Tibial nerve (tissue), 4 donors: Measurements from ENCODE around the gene SMIM34.
"Not testable (repeated sequence)": the region's sequence is repeated elsewhere in the genome, so short reads cannot be mapped to it uniquely, and the experiment has no call there.

ENCODE experiments used
- CTCF ChIP-seq, 5 experiments: fragments of 200-600 bp in 3 of 5; fragments of 450-650 bp in 2 of 5; sonication (generic) in 3 of 5; IDR thresholded peaks; one replicate each; pipeline ENCODE4 v1.5.1; 2016 to 2019; ENCODE audit warnings: antibody characterized with exemption in 5 of 5, mild to moderate bottlenecking in 3 of 5, moderate library complexity in 2 of 5
- EP300 ChIP-seq, 2 donors: sonication (generic); formaldehyde crosslinking; IDR thresholded peaks; one replicate each; pipeline ENCODE4 v1.6.1; 2017; ENCODE audit warnings: antibody characterized with exemption in 2 of 2, mild to moderate bottlenecking in 1 of 2
- POLR2A ChIP-seq, 2 donors: fragments of 450-650 bp; IDR thresholded peaks; one replicate each; pipeline ENCODE4 v1.6.1; 2017; ENCODE audit warnings: antibody characterized with exemption in 2 of 2, mild to moderate bottlenecking in 2 of 2, moderate library complexity in 2 of 2

GRCh38 chr21:34423805-34424204 is at the start of gene SMIM34:
- not testable (repeated sequence) for TF ChIP-seq POLR2A, CTCF, EP300 (IDR thresholded peaks at IDR 0.05)
